Measurements from ENCODE around the gene SEC61A1.

SEC61A1 gene

GRCh38 chr3:128113817-128114794 lies 61.9 kb downstream of the SEC61A1 start:
- DNase-seq, result no peak

Data from inflammatory macrophage treated with lipopolysaccharide for 1 hour (primary cell).